Calu3 (cell line): Measurements from ENCODE around the gene JCHAIN. TPM values are rescaled to one million over a fixed set of nuclear protein-coding genes. Genes with fewer than 3 reads are reported as not detected.

Experiments
- BruUV-seq: library from RNA; stranded (reverse); fragments of 400-500 nt; replicated peaks from 2 replicates; lab custom pipeline; 2021; lab: Mats Ljungman, UMichigan
- CTCF ChIA-PET: fragments of 300-600 bp; sonication (Branson Sonifier 250); formaldehyde crosslinking; loops from one replicate; lab custom pipeline; 2022; ENCODE audit warnings: antibody characterized with exemption; lab: Charles Lee
- DNase-seq: peaks from one replicate; pipeline ENCODE4 v3.0.0; 2022
- H3K27ac Mint-ChIP-seq: one replicate; pipeline ENCODE4 v1.8.0; 2022; ENCODE audit warnings: mixed read lengths; ENCODE audit not compliant: unreplicated experiment
- H3K27me3 Mint-ChIP-seq: one replicate; pipeline ENCODE4 v1.8.0; 2022; ENCODE audit warnings: mixed read lengths; ENCODE audit not compliant: unreplicated experiment
- H3K36me3 Mint-ChIP-seq: one replicate; pipeline ENCODE4 v1.8.0; 2022; ENCODE audit warnings: mild to moderate bottlenecking, moderate library complexity, mixed read lengths; ENCODE audit not compliant: insufficient read depth, unreplicated experiment
- H3K4me1 Mint-ChIP-seq: one replicate; pipeline ENCODE4 v1.8.0; 2022; ENCODE audit warnings: mild to moderate bottlenecking, low read depth, mixed read lengths; ENCODE audit not compliant: unreplicated experiment
- H3K4me3 Mint-ChIP-seq: one replicate; pipeline ENCODE4 v1.8.0; 2022; ENCODE audit warnings: mild to moderate bottlenecking, low read depth, moderate library complexity, mixed read lengths; ENCODE audit not compliant: unreplicated experiment
- H3K9me3 Mint-ChIP-seq: one replicate; pipeline ENCODE4 v1.8.0; 2022; ENCODE audit warnings: low read depth, mixed read lengths; ENCODE audit not compliant: unreplicated experiment
- intact Hi-C: fragments of 100-400 bp; cut with micrococcal nuclease; formaldehyde crosslinking; loops from one replicate; pipeline ENCODE4 v1.10.0; 2022; ENCODE audit not compliant: unreplicated experiment
- total RNA-seq: library from RNA; stranded (reverse); gene quantifications from 2 replicates; pipeline ENCODE4 v1.2.3, GENCODE V29; 2022
- TF ChIP-seq, protein P1 (sequence below): fragments of 200-600 bp; IDR thresholded peaks from one replicate; pipeline ENCODE4 v1.8.0; 2022; ENCODE audit warnings: antibody characterized with exemption; ENCODE audit not compliant: unreplicated experiment

JCHAIN gene
- total RNA-seq, 1 experiment from 2014 or later, result not detected

DNA sequence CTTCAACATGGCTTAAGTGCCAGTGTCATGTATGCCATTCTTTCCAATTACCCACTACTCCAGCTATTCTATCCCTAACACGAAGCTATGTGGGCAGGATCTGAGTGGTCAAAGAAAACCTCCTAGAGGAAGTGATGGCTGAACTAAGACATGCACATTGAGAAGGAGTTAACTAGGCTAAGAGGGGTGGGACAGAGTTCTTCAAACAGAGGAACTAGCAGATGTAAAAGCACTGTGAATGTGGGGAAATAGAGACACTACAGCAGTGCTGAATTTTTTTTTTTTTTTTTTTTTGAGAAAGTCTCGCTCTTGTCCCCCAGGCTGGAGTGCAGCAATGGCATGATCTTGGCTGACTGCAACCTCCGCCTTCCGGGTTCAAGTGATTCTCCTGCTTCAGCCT, 6.2 kb downstream of the JCHAIN start:
- no peak for DNase-seq
- intact Hi-C loops, result no loop called here
- no TSS peak for BruUV-seq
- H3K27me3 Mint-ChIP-seq, result no peaks in the 10 kb centered on the region
- no peaks in the 10 kb centered on the region for H3K36me3 Mint-ChIP-seq
- CTCF ChIA-PET, result interaction anchor here (0.6 kb wide), 1 partner anchor 1084 kb away, joined by 3 read pairs; no protein-coding TSS in a partner anchor
- no peaks in the 10 kb centered on the region for H3K9me3 Mint-ChIP-seq
- no peaks in the 10 kb centered on the region for H3K4me1 Mint-ChIP-seq
- H3K27ac Mint-ChIP-seq, result no peak overlapping the region
- TF ChIP-seq, protein P1, sequence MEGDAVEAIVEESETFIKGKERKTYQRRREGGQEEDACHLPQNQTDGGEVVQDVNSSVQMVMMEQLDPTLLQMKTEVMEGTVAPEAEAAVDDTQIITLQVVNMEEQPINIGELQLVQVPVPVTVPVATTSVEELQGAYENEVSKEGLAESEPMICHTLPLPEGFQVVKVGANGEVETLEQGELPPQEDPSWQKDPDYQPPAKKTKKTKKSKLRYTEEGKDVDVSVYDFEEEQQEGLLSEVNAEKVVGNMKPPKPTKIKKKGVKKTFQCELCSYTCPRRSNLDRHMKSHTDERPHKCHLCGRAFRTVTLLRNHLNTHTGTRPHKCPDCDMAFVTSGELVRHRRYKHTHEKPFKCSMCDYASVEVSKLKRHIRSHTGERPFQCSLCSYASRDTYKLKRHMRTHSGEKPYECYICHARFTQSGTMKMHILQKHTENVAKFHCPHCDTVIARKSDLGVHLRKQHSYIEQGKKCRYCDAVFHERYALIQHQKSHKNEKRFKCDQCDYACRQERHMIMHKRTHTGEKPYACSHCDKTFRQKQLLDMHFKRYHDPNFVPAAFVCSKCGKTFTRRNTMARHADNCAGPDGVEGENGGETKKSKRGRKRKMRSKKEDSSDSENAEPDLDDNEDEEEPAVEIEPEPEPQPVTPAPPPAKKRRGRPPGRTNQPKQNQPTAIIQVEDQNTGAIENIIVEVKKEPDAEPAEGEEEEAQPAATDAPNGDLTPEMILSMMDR, result no peak
- no peak overlapping the region for H3K4me3 Mint-ChIP-seq

DNA sequence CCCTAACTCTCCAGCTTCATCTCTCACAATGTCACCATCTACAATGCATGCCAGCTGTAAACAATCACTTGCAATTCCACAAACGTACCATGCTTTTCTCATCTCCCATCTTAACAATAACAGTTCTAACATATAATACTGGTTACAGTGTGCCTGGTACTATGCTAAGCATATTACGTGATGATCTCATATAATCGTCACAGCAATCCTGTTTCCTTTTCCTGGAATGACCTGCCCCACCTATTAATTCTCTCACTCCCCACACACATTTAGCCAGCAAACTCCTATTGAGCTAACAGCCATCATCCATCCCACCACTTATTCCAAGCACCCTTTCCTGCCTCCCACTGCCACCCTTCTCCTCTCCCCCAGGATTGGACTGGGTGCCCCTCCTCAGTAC, 7.9 kb downstream of the JCHAIN start:
- TF ChIP-seq, protein P1, result no peak

GRCh38 chr4:70657326-70657725, 9.0 kb downstream of the JCHAIN start:
- no peak for DNase-seq
- H3K9me3 Mint-ChIP-seq, result no peaks in the 10 kb centered on the region
- CTCF ChIA-PET, result no interaction called here
- intact Hi-C loops, result no loop called here
- TF ChIP-seq, protein P1, result no peak
- BruUV-seq, result no TSS peak
- H3K27me3 Mint-ChIP-seq, result no peaks in the 10 kb centered on the region
- H3K36me3 Mint-ChIP-seq, result no peaks in the 10 kb centered on the region
- H3K27ac Mint-ChIP-seq, result no peak overlapping the region
- no peak overlapping the region for H3K4me3 Mint-ChIP-seq
- no peaks in the 10 kb centered on the region for H3K4me1 Mint-ChIP-seq

More for the DNA sequence above, 7.9 kb downstream of the JCHAIN start:
- no TSS peak for BruUV-seq
- Mint-ChIP-seq H3K4me1 (no peaks in the 10 kb centered on the region), H3K27me3 (no peaks in the 10 kb centered on the region), H3K4me3 (no peak overlapping the region), H3K27ac (no peak overlapping the region), H3K9me3 (no peaks in the 10 kb centered on the region), H3K36me3 (no peaks in the 10 kb centered on the region)
- intact Hi-C loops, result no loop called here
- CTCF ChIA-PET, result no interaction called here
- DNase-seq, result no peak

DNA sequence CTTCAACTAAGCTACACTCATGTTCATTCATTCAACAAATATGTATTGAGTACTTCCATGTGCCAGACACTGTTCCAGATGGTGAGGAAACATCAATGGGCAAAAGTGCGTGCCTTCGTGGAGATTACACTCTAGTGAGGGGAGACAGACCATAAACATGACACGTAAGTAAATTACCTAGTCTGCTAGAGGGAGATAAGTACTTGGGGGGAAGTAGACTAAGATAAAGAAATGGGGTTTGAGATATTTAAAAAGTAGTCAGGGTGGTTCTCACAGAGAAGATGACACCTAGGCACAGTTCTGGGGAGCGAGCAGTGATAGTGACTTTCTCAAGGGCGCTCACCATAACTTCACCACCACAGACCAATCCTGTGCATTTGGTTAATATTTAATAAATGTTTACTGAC, 11.7 kb downstream of the JCHAIN start:
- H3K4me3 Mint-ChIP-seq, result no peak overlapping the region
- BruUV-seq, result no TSS peak
- no peaks in the 10 kb centered on the region for H3K36me3 Mint-ChIP-seq
- no peak for DNase-seq
- TF ChIP-seq, protein P1, result no peak
- H3K27me3 Mint-ChIP-seq, result no peaks in the 10 kb centered on the region
- no peak overlapping the region for H3K27ac Mint-ChIP-seq
- H3K4me1 Mint-ChIP-seq, result no peaks in the 10 kb centered on the region
- no peaks in the 10 kb centered on the region for H3K9me3 Mint-ChIP-seq
- intact Hi-C loops, result loop anchor here (5.0 kb wide), 1 partner anchor 358 kb away; no protein-coding TSS in a partner anchor
- CTCF ChIA-PET, result no interaction called here
